Measurements from ENCODE around the gene LRRTM4. TPM values are rescaled to one million over a fixed set of nuclear protein-coding genes. Genes with fewer than 3 reads are reported as not detected.

The LRRTM4 gene
- total and polyA plus RNA-seq, 2 experiments from 2014 or later, result 4.5 to 15.4 TPM

DNA sequence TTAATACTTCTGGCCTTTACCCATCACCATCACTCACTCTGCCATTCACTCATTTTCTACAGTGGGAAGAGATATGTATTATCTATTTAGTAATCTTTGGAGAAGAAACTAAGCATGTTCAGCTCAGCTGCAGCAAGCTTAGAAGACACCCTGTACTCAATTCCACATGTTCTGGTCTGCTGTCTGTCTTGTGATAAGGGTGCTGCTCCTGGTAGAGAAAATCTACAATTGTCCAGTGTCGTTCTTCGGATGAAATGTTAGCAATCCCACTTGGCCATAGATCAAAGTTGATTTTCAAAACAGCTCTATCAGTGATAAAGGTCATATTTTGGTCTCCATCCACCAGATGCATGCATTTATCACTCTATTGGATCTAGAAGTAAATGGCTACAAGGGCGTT is 337.1 kb downstream of the LRRTM4 start:
- H3K9me3 Mint-ChIP-seq, result peaks cover 10% of the 10 kb centered on the region; the same call in 2 of the 3 replicates
- Histone ChIP-seq H3K27ac (ENCODE audit: low read depth) (no peak overlapping the region), H3K9me2 (ENCODE audit: insufficient read depth) (no peaks in the 10 kb centered on the region; the same call in 1 of the 2 replicates), H3K36me3 (ENCODE audit: insufficient read depth) (0 out of 2 replicates have a peak, but pooled peaks cover 3% of the 10 kb centered on the region), H3K4me2 (no peak overlapping the region), H3K4me1 (ENCODE audit: insufficient read depth) (no peaks in the 10 kb centered on the region), H2AFZ (no peak overlapping the region), H3K4me3 (no peak overlapping the region), H3K79me2 (replicated peaks; ENCODE audit: insufficient read depth) (no peaks in the 10 kb centered on the region), H4K20me1 (replicated peaks; ENCODE audit: insufficient read depth) (no peaks in the 10 kb centered on the region), H3F3A (replicated peaks; ENCODE audit: low read depth) (no peaks in the 10 kb centered on the region), H3K27me3 (ENCODE audit: insufficient read depth) (no peaks in the 10 kb centered on the region)
- ATAC-seq (no peak), DNase-seq (ENCODE audit: low spot score) (no peak)
- peaks cover 8% of the 10 kb centered on the region; the same call in 2 of the 3 replicates for H3K36me3 Mint-ChIP-seq (ENCODE audit: low read depth)
- no peak overlapping the region for H3K27ac Mint-ChIP-seq
- TF ChIP-seq JUNB (IDR thresholded peaks at IDR 0.05; ENCODE audit: unreplicated experiment) (no peak), ETS1 (IDR thresholded peaks at IDR 0.05) (no peak), ZNF331 (CRISPR knock-in tag; IDR thresholded peaks at IDR 0.05; ENCODE audit: low read depth) (no peak), CREB1 (CRISPR knock-in tag; IDR thresholded peaks at IDR 0.05; ENCODE audit: low read depth) (no peak), EZH2phosphoT487 (IDR thresholded peaks at IDR 0.05; ENCODE audit: unreplicated experiment) (no peak)
- TF ChIP-seq, protein P1, sequence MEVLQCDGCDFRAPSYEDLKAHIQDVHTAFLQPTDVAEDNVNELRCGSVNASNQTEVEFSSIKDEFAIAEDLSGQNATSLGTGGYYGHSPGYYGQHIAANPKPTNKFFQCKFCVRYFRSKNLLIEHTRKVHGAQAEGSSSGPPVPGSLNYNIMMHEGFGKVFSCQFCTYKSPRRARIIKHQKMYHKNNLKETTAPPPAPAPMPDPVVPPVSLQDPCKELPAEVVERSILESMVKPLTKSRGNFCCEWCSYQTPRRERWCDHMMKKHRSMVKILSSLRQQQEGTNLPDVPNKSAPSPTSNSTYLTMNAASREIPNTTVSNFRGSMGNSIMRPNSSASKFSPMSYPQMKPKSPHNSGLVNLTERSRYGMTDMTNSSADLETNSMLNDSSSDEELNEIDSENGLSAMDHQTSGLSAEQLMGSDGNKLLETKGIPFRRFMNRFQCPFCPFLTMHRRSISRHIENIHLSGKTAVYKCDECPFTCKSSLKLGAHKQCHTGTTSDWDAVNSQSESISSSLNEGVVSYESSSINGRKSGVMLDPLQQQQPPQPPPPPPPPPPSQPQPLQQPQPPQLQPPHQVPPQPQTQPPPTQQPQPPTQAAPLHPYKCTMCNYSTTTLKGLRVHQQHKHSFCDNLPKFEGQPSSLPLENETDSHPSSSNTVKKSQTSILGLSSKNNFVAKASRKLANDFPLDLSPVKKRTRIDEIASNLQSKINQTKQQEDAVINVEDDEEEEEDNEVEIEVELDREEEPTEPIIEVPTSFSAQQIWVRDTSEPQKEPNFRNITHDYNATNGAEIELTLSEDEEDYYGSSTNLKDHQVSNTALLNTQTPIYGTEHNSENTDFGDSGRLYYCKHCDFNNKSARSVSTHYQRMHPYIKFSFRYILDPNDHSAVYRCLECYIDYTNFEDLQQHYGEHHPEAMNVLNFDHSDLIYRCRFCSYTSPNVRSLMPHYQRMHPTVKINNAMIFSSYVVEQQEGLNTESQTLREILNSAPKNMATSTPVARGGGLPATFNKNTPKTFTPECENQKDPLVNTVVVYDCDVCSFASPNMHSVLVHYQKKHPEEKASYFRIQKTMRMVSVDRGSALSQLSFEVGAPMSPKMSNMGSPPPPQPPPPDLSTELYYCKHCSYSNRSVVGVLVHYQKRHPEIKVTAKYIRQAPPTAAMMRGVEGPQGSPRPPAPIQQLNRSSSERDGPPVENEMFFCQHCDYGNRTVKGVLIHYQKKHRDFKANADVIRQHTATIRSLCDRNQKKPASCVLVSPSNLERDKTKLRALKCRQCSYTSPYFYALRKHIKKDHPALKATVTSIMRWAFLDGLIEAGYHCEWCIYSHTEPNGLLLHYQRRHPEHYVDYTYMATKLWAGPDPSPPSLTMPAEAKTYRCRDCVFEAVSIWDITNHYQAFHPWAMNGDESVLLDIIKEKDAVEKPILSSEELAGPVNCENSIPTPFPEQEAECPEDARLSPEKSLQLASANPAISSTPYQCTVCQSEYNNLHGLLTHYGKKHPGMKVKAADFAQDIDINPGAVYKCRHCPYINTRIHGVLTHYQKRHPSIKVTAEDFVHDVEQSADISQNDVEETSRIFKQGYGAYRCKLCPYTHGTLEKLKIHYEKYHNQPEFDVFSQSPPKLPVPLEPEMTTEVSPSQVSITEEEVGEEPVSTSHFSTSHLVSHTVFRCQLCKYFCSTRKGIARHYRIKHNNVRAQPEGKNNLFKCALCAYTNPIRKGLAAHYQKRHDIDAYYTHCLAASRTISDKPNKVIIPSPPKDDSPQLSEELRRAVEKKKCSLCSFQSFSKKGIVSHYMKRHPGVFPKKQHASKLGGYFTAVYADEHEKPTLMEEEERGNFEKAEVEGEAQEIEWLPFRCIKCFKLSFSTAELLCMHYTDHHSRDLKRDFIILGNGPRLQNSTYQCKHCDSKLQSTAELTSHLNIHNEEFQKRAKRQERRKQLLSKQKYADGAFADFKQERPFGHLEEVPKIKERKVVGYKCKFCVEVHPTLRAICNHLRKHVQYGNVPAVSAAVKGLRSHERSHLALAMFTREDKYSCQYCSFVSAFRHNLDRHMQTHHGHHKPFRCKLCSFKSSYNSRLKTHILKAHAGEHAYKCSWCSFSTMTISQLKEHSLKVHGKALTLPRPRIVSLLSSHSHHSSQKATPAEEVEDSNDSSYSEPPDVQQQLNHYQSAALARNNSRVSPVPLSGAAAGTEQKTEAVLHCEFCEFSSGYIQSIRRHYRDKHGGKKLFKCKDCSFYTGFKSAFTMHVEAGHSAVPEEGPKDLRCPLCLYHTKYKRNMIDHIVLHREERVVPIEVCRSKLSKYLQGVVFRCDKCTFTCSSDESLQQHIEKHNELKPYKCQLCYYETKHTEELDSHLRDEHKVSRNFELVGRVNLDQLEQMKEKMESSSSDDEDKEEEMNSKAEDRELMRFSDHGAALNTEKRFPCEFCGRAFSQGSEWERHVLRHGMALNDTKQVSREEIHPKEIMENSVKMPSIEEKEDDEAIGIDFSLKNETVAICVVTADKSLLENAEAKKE (CRISPR knock-in tag; IDR thresholded peaks at IDR 0.05), result no peak
- H3K27me3 Mint-ChIP-seq (ENCODE audit: insufficient read depth, low read depth, poor library complexity), result no peaks in the 10 kb centered on the region
- H3K4me1 Mint-ChIP-seq, result no peaks in the 10 kb centered on the region
- no peak overlapping the region for H3K4me3 Mint-ChIP-seq
